Measurements from ENCODE around the gene RBL2. TPM values are rescaled to one million over a fixed set of nuclear protein-coding genes. Genes with fewer than 3 reads are reported as not detected.

Gene RBL2
- total RNA-seq, 1 experiment from 2014 or later, result 33.4 TPM

GRCh38 chr16:53494636-53495035, 60.4 kb downstream of the RBL2 start:
- Histone ChIP-seq H3K4me1 (ENCODE audit: control insufficient read depth in 1 of 2, insufficient read depth in 2 of 2, low read length in 2 of 2) (no peaks in the 10 kb centered on the region), H3K9me3 (ENCODE audit: control insufficient read depth in 1 of 2, insufficient read depth in 1 of 2, low read depth in 1 of 2, low read length in 2 of 2) (no peaks in the 10 kb centered on the region), H3K79me2 (ENCODE audit: insufficient read depth, low read length) (no peaks in the 10 kb centered on the region), H3K36me3 (ENCODE audit: control insufficient read depth in 1 of 2, insufficient read depth in 2 of 2, low read length in 2 of 2) (peaks cover 29 to 31% of the 10 kb centered on the region in 2 experiments), H3K27ac (ENCODE audit: low read depth, low read length) (no peak overlapping the region), H3K27me3 (ENCODE audit: insufficient read depth, low read length) (no peaks in the 10 kb centered on the region), H4K20me1 (ENCODE audit: insufficient read depth) (no peaks in the 10 kb centered on the region), H3K9ac (ENCODE audit: low read length) (no peak overlapping the region), H2AFZ (ENCODE audit: low read depth, low read length, poor library complexity, severe bottlenecking) (no peak overlapping the region), H3K4me2 (ENCODE audit: low read length) (no peak overlapping the region), H3K4me3 (replicated peaks in 1 of 2; ENCODE audit: low read depth in 1 of 2, low read length in 2 of 2) (no peak overlapping the region), H3K9me2 (ENCODE audit: insufficient read depth) (no peaks in the 10 kb centered on the region)
- RAD21 ChIA-PET (ENCODE audit: low non-redundant PET in 1 of 2, low total read pairs in 2 of 2, uncharacterized antibody in 2 of 2, unreplicated experiment in 2 of 2), result no interaction called here
- intact Hi-C loops (cut with micrococcal nuclease), result loop anchor here (10.0 kb wide), 1 partner anchor 360 kb away; no protein-coding TSS in a partner anchor
- DNase-seq (ENCODE audit: low read depth, low spot score) (no peak), ATAC-seq (no peak)
- BruUV-seq (replicated peaks), result no TSS peak
- CTCF ChIA-PET, result interaction anchor here (1.3 kb wide), 1 partner anchor 16 kb away, joined by 4 read pairs; no protein-coding TSS in a partner anchor
- no peak for TF ChIP-seq FOSL1 (IDR thresholded peaks at IDR 0.05; ENCODE audit: low read depth)
- TF ChIP-seq TCF7L2 (IDR thresholded peaks at IDR 0.05; ENCODE audit: borderline replicate concordance, extremely low read depth, insufficient read depth, insufficient read length), result no peak
- no peak for TF ChIP-seq JUND (IDR thresholded peaks at IDR 0.05)
- TF ChIP-seq POLR2A (IDR thresholded peaks at IDR 0.05; ENCODE audit: borderline replicate concordance, extremely low read depth, insufficient read depth, insufficient read length), result no peak
- no peak for TF ChIP-seq MAX (IDR thresholded peaks at IDR 0.05)
- TF ChIP-seq ZBTB33 (IDR thresholded peaks at IDR 0.05; ENCODE audit: extremely low read depth, insufficient replicate concordance, low read length), result no peak
- no peak for TF ChIP-seq EGR1 (IDR thresholded peaks at IDR 0.05; ENCODE audit: low read depth)
- no peak for TF ChIP-seq ZFX (IDR thresholded peaks at IDR 0.05)
- TF ChIP-seq REST (IDR thresholded peaks at IDR 0.05; ENCODE audit: low read depth), result no peak
- TF ChIP-seq SIN3A (IDR thresholded peaks at IDR 0.05; ENCODE audit: low read depth), result no peak
- TF ChIP-seq CEBPB (IDR thresholded peaks at IDR 0.05; ENCODE audit: low read depth), result no peak
- no peak for TF ChIP-seq RAD21 (IDR thresholded peaks at IDR 0.05; ENCODE audit: low read depth)
- POLR2A ChIA-PET, result no interaction called here
